Body of pancreas (tissue), 4 donors: ENCODE data around the gene IBA57.

Source experiments
- POLR2A ChIP-seq, 3 donors: fragments of 450-650 bp; IDR thresholded peaks; one replicate each; pipeline ENCODE4 v1.6.1; 2016; ENCODE audit warnings: antibody characterized with exemption in 3 of 3, mild to moderate bottlenecking in 2 of 3
- TF ChIP-seq, protein P1 (sequence below), 7 experiments: fragments of 450-650 bp in 4 of 7; fragments of 200-600 bp in 3 of 7; sonication (generic) in 3 of 7; IDR thresholded peaks; one replicate each; pipeline ENCODE4 v1.5.1; 2016 to 2019; ENCODE audit warnings: antibody characterized with exemption in 7 of 7

DNA sequence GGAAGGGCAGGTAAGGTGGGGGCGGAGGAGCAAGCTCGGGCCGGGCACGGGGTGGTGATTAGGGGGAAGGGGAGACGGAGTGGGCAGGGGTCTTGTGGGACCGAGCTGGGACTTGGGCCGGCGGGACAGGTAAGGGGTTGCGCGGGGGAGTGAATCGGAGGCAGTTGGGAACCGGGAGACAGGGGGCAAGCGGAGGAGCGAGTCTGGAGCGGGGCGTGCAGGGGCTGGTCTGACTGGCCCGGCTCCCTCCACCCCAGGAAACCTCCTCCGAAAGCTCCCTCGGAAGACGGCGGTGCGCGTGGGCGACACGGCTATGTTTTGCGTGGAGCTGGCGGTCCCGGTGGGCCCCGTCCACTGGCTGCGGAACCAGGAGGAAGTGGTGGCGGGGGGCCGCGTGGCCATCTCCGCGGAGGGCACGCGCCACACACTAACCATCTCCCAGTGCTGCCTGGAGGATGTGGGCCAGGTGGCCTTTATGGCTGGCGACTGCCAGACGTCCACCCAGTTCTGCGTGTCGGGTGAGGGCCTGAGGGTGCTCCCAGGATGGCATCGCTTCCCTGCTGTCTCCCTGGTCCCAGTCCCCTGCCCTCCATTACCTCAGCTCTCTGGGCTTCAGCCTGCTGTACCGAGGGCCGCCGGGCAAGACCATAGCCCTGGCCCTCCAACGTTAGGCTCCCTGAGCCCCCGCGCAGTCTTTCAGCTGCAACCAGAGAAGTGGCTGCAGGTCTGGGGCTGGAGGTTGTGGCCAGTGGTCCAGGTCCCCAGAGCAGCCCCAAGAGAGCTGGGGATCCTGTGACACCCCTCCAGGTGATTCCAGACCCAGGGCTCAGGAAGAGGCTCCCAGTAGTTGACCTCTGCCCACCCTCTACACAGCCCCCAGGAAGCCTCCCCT, 48.6 kb downstream of the IBA57 start:
- TF ChIP-seq, protein P1, sequence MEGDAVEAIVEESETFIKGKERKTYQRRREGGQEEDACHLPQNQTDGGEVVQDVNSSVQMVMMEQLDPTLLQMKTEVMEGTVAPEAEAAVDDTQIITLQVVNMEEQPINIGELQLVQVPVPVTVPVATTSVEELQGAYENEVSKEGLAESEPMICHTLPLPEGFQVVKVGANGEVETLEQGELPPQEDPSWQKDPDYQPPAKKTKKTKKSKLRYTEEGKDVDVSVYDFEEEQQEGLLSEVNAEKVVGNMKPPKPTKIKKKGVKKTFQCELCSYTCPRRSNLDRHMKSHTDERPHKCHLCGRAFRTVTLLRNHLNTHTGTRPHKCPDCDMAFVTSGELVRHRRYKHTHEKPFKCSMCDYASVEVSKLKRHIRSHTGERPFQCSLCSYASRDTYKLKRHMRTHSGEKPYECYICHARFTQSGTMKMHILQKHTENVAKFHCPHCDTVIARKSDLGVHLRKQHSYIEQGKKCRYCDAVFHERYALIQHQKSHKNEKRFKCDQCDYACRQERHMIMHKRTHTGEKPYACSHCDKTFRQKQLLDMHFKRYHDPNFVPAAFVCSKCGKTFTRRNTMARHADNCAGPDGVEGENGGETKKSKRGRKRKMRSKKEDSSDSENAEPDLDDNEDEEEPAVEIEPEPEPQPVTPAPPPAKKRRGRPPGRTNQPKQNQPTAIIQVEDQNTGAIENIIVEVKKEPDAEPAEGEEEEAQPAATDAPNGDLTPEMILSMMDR (IDR thresholded peaks at IDR 0.05) = no peak
- TF ChIP-seq POLR2A (IDR thresholded peaks at IDR 0.05) = no peak
